Pancreas (tissue), 10 donors: Measurements from ENCODE around the gene TMEM54. TPM values are rescaled to one million over a fixed set of nuclear protein-coding genes. Genes with fewer than 3 reads are reported as not detected.

ENCODE experiments used
- ATAC-seq, 4 donors: fragments of 200-7000 bp; cut with Tn5 transposase; one replicate each; pipeline versions ENCODE4 v1.8.0 to v1.9.1; 2020; ENCODE audit warnings: mild to moderate bottlenecking in 4 of 4, moderate library complexity in 4 of 4
- DNase-seq, 6 donors: peaks; one replicate each; pipeline ENCODE4 v3.0.0-alpha.2; 2020
- FAIRE-seq: peaks from 2 replicates; lab custom pipeline; 2012; peaks lifted over from hg19 to GRCh38; lab: Jason Lieb, UNC
- H3K27ac ChIP-seq, 4 donors: fragments of 200-600 bp; sonication (generic); 1 replicate in 3 of 4; 2 replicates in 1 of 4; pipeline versions ENCODE4 v1.5.0 to v1.8.0; 2020
- H3K27me3 ChIP-seq, 4 donors: fragments of 200-600 bp; one replicate each; pipeline ENCODE4 v1.8.0; 2021
- H3K36me3 ChIP-seq, 3 donors: fragments of 200-600 bp; sonication (generic) in 1 of 3; one replicate each; pipeline versions ENCODE4 v1.5.0 to v1.8.0; 2020 to 2021
- H3K4me1 ChIP-seq, 3 donors: fragments of 200-600 bp; one replicate each; pipeline ENCODE4 v1.8.0; 2021
- H3K4me3 ChIP-seq, 4 donors: fragments of 200-600 bp; sonication (generic) in 2 of 4; one replicate each; pipeline versions ENCODE4 v1.5.0 to v1.8.0; 2020 to 2021
- H3K9me3 ChIP-seq, 4 donors: fragments of 200-600 bp; one replicate each; pipeline ENCODE4 v1.8.0; 2021
- CTCF ChIP-seq, 4 donors: fragments of 200-600 bp; sonication (generic) in 3 of 4; IDR thresholded peaks; one replicate each; pipeline versions ENCODE4 v1.5.0 to v1.8.0; 2021; ENCODE audit warnings: antibody characterized with exemption in 4 of 4
- WGBS, 2 donors: extraction: QIAGEN DNeasy Blood & Tissue Kit; methylation state at CpG; one replicate each; pipeline ENCODE4 v1.1.7; 2013; 5-methylcytosine and 5-hydroxymethylcytosine counted together
- intact Hi-C, 3 donors: fragments of 100-400 bp; cut with DNase I; formaldehyde crosslinking; loops; one replicate each; pipeline versions ENCODE4 v1.11.1 to v1.14.2; 2022
- polyA plus RNA-seq, 2 donors: library from polyadenylated mRNA; stranded (reverse); fragments of 200-250 nt; gene quantifications; one replicate each; pipeline ENCODE4 v1.2.3, GENCODE V29; 2013
- total RNA-seq, 6 donors: library from RNA; stranded (reverse); fragmentation: NEBNext Ultra II Directional in 4 of 6; extraction: Animal tissue kit (Norgen Biotek cat#: 25700) in 4 of 6; gene quantifications; one replicate each; pipeline versions ENCODE4 v1.2.1 to v1.2.4, GENCODE V29; 2021 to 2023
- donor health status: healthy with polysubstance abuse.
- donor health status: DM: no; HTN: no; CAD: no; lungs with moderate emphysema.
- donor health status: DM: no; HTN: no; CAD: no.
- donor health status: control.
- donor health status: control.
- donor health status: Bipolar disorder and iron deficiency.
- donor health status: DM: yes; HTN: yes; CAD: no.
- donor health status: DM: no; HTN: no; CAD: no.
- donor health status: DM: no; HTN: no; CAD: no.
- donor health status: DM: yes; HTN: yes; CAD: no.

TMEM54 gene
- total and polyA plus RNA-seq, 8 donors, result 11.9 to 39.5 (median 23.6) TPM

DNA sequence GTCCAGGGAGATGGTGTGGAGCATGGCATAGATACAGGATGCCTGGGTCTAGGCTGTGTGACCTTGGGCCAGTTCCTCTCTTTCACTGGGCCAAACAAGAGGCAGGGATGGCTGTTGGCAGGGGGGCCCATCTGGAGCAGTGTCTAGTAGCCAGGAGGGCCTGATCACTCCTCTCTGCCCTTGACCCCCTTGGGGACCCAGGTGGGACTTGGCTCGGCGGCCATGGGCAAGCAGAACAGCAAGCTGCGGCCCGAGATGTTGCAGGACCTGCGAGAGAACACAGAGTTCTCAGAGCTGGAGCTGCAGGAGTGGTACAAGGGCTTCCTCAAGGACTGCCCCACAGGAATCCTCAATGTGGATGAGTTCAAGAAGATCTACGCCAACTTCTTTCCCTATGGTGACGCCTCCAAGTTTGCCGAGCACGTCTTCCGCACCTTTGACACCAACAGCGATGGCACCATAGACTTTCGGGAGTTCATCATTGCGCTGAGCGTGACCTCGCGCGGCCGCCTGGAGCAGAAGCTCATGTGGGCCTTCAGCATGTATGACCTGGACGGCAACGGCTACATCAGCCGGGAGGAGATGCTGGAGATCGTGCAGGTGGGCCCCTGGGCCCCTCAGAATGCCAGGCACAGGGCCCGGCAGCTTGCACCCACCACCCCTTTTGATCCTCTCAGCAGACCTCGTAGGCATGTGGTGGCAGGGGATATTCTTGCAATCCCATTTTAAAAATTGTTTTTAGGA lies 12.3 kb downstream of the TMEM54 start:
- ATAC-seq (no peak), FAIRE-seq (no peak), DNase-seq (peak in 2 of 6 donors; percentile 21 to 32)
- Histone ChIP-seq H3K27me3 (peaks cover 0 to 9% (median 1%) of the 10 kb centered on the region in 4 donors), H3K36me3 (no peaks in the 10 kb centered on the region), H3K4me1 (peaks cover 0 to 4% (median 0%) of the 10 kb centered on the region in 3 donors), H3K9me3 (no peaks in the 10 kb centered on the region), H3K4me3 (no peak overlapping the region), H3K27ac (no peak overlapping the region)
- TF ChIP-seq CTCF (IDR thresholded peaks at IDR 0.05), result no peak
- intact Hi-C loops, result no loop called here
- WGBS, 2 donors, result 80 to 83% methylated on average over 24 of the region's 24 CpGs

DNA sequence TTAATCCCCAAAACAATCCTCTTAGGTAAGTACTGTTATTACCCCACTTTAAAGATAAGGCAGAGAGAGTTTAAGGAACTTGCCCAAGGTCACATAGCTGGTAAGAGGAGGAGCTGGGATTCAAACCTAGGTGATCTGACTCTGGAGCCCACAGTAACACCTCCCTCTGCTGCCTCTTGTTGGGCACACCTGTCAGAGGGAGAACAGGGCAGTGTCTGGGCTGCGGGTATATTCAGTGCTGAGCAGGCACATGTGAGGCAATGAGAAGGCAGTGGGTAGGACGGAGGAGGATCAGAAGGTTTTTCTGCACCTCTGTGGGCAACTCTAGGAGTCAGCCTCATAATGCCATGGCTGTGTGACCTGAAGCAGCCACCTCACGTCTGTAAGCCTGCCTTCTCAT lies 13.1 kb downstream of the TMEM54 start:
- Histone ChIP-seq H3K4me3 (no peak overlapping the region), H3K36me3 (no peaks in the 10 kb centered on the region), H3K9me3 (no peaks in the 10 kb centered on the region), H3K4me1 (peaks cover 0 to 4% (median 0%) of the 10 kb centered on the region in 3 donors), H3K27ac (no peak overlapping the region), H3K27me3 (peaks cover 0 to 9% (median 1%) of the 10 kb centered on the region in 4 donors)
- FAIRE-seq (no peak), ATAC-seq (no peak), DNase-seq (peak in 2 of 6 donors; percentile 6 to 14)
- intact Hi-C loops, result no loop called here
- 58 to 59% methylated on average over 3 of the region's 3 CpGs for WGBS, 2 donors
- TF ChIP-seq CTCF (IDR thresholded peaks at IDR 0.05), result no peak

GRCh38 chr1:32887623-32888022 lies 13.6 kb downstream of the TMEM54 start:
- no peaks in the 10 kb centered on the region for H3K36me3 ChIP-seq
- FAIRE-seq (no peak), ATAC-seq (no peak), DNase-seq (peak in 2 of 6 donors; percentile 20 to 22)
- H3K4me1 ChIP-seq, result peaks cover 0 to under 1% (median 0%) of the 10 kb centered on the region in 3 donors
- no peak for TF ChIP-seq CTCF (IDR thresholded peaks at IDR 0.05)
- H3K4me3 ChIP-seq, result no peak overlapping the region
- no peak overlapping the region for H3K27ac ChIP-seq
- H3K9me3 ChIP-seq, result no peaks in the 10 kb centered on the region
- H3K27me3 ChIP-seq, result peaks cover 0 to 9% (median 1%) of the 10 kb centered on the region in 4 donors
- intact Hi-C loops, result no loop called here
- WGBS, 2 donors, result 59 to 77% methylated on average over 12 of the region's 12 CpGs

DNA sequence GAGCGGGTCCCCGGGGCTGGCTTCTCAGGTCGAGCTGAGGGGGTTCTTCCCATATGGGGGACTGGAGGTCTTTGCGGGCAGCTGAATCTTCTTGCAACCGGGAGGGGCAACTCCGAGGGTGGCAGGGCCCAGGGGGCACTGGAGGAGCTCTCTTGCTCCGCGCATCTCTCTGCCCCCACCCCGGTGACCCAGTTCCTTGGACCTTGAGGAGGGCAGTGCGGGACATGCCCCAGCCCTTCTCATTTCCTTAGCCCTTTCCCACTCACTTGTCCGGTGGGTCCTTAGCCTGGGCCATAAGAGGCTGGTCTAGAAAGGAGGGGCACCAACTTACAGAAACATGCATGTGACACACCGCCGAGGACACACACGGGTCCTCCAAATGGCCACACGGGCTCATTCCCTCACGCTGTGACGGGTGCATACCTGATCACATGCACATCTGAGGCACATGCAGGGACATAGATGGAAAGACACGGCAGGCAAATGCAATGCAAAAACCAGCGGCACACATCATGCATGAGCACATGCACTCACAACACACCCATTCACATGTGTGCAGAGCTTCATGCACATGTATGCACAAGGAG lies 14.3 kb downstream of the TMEM54 start:
- Histone ChIP-seq H3K27ac (no peak overlapping the region), H3K36me3 (no peaks in the 10 kb centered on the region), H3K4me1 (no peaks in the 10 kb centered on the region), H3K27me3 (peaks cover 0 to 9% (median 1%) of the 10 kb centered on the region in 4 donors), H3K4me3 (peak overlapping the region in 1 of 4 donors; percentile 35), H3K9me3 (no peaks in the 10 kb centered on the region)
- no peak for FAIRE-seq
- no peak for ATAC-seq
- DNase-seq, result no peak
- WGBS, 2 donors, result 35 to 44% methylated on average over 15 to 19 of the region's 19 CpGs
- intact Hi-C loops, result no loop called here
- TF ChIP-seq CTCF (IDR thresholded peaks at IDR 0.05), result peak in 1 of 4 donors; percentile 1
